NCI-H1048 (cell line): ENCODE results near the gene DACT1.
"Not testable (repeated sequence)": the region's sequence is repeated elsewhere in the genome, so short reads cannot be mapped to it uniquely, and the experiment has no call there.

Experiments
- DNase-seq: peaks from one replicate; lab custom pipeline; 2025; lab: John Stamatoyannopoulos, UW

DACT1 gene, protein sequence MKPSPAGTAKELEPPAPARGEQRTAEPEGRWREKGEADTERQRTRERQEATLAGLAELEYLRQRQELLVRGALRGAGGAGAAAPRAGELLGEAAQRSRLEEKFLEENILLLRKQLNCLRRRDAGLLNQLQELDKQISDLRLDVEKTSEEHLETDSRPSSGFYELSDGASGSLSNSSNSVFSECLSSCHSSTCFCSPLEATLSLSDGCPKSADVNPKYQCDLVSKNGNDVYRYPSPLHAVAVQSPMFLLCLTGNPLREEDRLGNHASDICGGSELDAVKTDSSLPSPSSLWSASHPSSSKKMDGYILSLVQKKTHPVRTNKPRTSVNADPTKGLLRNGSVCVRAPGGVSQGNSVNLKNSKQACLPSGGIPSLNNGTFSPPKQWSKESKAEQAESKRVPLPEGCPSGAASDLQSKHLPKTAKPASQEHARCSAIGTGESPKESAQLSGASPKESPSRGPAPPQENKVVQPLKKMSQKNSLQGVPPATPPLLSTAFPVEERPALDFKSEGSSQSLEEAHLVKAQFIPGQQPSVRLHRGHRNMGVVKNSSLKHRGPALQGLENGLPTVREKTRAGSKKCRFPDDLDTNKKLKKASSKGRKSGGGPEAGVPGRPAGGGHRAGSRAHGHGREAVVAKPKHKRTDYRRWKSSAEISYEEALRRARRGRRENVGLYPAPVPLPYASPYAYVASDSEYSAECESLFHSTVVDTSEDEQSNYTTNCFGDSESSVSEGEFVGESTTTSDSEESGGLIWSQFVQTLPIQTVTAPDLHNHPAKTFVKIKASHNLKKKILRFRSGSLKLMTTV

DNA sequence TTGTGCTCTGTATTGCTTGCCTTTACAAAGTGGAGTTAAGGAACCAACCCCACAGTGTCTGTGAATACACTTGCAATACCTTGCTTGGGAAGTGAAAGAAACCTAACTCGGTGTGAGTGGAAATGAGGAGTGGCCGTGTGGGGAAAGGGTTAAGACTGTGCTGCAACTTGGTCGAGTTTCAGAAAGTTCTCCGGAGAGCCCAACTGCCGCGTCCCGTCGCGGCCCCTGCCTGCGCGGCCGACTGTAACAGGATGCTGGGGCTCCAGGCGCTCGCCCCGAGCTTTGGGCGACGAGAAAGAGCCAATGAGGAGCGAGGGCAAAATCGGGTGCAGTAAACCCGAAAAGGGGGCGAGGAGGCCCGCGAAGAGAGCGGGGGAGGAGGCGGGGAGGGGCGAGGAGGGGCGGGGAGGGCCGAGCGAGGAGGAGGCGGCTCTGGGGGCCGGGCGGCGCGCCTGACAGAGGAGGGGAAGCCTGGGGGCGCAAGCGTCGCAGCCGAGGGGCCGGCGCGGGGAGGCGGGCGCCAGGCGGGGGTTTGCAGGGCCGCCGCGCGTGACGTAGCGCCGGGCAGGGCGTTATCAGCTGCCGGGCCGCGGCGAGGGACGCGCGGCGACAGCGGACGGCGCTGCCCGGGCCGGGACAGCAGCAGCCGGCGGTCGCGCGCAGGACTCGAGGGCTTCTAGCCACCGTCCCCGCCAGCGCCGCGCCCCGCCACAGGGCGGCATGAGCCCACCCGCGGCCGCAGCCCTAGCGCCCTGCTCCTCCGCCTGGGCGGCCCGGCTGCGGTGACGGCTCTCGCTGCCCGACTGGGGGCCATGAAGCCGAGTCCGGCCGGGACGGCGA, at the start of gene DACT1:
DACT1 (plus strand) TSS at position 572 of the 840 bp plus-strand sequence; CDS start at position 813, 241 bp downstream.
- DNase-seq: no peak

DNA sequence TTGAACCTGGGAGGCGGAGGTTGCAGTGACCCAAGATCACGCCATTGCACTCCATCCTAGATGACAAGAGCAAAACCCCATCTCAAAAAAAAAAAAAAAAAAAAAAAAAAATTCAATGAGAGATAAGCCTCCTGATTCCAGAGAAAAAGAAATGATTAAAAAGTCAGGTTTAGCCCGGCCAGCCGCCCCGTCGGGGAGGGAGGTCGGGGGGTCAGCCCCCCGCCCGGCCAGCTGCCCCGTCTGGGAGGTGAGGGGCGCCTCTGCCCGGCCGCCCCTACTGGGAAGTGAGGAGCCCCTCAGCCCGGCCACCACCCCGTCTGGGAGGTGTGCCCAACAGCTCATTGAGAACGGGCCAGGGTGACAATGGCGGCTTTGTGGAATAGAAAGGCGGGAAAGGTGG, 49.4 kb upstream of the DACT1 start:
- not testable (repeated sequence) for DNase-seq

DNA sequence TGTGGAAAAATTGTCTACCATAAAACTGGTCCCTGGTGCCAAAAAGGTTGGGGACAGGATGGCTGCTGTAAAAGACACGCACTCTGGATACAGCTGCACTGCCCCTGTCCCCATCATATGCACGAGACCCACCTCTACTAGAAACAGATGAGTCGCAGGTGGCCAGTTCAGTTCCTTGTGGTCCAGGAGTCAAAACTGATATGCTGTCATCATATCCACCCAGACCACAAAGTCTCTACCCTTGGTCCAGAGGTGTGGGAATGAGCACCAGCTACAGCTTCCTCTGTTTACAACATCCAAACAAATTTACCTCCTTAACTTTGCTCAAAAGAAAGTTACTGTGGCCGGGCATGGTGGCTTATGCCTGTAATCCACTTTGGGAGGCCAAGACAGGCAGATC, 43.8 kb upstream of the DACT1 start:
- DNase-seq: no peak

DNA sequence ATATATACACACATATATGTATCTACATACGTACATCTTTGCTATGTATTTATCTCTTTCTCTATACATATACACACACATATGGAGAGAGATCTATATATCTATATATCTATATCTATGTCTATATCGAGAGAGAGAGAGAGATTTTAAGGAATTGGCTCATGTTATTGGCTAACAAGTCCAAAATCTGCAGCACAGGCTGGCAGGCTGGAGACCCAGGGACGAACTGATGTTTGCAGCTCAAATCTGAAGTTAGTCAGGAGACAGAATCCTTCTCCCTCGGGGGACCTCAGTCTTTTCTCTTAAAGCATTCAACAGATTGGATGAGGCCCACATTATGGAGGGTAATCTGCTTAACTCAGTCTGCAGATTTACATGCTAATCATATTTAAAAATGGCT, 40.7 kb upstream of the DACT1 start:
- no peak for DNase-seq

DNA sequence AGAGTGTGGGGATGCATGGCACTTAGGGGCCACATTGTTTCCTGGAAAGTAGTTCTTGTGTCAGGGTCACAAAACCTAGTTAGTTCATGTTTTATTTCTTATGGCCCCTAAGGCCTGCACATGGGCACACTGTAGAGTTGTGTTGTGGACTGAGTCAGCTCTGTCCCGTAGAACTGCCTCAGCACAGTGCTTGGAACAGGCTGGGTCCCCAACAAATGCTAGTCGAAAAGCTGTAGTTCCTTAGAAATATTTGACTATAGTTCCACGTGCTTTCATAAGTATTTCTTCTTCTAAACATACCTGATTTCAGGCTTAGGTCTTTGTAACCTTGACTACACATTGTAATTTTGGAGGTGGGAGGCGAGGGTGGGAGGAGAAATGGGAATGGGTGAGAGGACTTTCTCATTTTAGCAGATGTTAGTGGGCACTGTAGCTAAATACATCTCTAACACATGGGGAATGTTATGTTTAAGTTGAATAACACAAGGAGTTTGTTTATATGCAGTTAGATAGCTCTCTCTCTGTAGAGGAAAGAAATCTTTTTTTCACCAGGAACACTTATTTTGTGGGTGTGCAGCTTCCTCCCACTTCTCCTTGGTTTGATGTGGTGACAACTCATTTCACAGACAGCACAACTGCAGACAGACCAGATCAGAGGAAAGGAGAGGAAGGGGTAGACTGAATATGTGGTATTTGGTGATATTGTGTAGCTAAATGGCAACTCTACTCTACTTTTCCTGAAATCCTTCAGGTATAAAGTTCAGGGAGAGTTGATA, 39.5 kb upstream of the DACT1 start:
- no peak for DNase-seq

DNA sequence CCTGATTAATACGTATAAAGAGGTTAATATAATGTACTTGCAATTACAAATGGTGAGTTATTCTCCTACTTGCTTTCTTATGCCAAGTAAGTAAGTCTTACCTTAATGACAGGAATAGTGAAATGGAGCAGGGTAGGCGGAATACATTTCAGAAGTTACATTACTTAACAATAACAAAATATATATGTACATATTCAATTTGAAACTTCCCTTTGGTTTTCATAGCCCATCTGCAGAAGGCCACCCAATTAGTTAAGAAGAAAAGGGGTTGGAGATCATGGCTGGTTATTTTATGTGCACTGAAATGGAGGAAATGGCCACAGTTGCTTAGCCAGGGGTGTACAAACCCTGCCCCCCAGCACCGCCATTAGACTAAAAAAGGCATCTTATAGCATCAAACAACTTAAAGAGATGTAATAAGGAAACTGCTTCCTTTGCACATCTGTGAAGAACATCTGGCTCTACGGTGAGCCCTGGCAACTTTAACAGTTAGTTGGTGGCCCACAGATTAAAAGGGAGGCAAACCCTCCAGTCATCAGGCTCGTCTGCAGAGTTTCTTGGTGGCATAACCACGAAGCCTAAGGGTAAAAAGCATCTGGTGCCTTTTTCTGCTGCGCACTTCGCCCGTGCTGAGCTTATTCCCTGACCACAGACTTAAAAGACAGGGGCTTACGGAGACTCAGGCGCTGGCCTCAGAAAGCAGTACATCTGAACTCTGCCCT, 38.8 kb upstream of the DACT1 start:
- no peak for DNase-seq

DNA sequence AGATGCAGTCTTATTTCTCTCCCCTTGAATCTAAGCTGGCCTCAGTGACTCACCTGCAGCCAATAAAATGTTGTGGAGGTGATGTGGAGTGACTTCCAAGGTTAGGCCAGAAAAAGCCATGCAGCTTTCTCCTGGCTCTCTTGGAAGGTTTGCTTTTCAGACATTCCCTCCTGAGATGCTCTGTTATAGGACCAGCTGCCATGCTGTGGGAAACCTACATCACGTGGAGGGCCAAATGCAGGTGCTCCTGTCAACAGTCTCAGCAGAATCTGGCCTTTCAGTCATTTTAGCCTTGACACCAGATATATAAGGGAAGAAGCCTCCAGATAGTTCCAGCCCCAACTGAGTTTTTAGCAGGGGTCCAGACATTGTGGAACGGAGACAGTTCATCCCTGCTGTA, 38.1 kb upstream of the DACT1 start:
- no peak for DNase-seq

DNA sequence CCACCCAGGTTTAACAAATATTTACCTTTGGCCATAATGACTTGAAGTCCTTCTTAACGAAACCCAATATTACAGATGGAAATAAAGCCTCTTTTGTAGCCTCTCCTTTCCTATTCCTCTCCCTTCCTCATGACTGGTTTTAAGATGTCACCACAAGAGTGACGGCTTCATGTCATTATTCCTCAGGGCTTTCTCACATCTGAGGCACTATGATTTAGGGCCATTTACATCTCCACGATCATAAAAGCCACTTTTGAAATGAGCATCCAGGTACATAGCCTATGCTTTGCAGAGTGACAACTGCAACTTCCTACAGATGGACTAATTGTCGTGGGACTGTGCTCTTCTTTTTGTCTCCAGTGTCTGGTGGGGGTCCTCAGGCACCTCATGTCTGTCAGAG, 32.3 kb upstream of the DACT1 start:
- DNase-seq: no peak

DNA sequence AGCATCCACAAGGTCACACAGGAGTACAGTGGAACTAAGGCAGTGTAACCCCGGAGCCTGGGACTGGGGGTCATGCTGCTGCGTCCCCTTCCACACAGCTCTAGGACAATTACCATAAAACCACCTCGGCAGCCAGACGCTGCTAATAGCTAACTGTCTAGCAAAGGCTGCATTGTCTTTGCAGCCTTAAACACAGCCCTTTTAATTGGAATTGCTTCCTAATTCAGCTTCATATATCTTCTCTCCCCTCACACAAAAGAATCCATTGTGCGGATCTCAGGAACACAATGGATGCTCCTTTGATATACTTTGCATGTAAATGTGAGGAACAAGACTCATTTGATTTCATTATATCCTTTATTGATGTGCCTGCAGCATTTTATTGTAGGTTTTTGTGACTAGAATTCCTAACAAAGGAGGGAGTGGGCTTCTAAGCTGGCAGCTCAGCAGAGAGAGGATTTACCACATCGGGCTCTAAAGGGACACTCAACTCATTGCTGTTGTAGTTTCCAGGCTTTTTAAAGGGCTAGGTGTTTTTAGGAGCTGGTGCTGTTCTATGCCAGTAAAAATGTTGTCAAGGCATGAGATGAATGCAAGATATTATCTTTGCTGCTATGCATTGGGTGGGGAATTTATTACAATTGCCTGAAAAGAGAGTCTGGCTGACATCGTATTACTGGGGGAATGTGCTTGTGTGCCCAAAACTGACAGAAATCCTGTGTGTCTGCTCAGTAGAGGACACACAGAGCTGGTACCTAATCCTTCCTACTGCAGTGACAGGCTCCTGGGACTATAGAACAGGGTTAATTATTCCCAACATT, 30.4 kb upstream of the DACT1 start:
- peak; percentile 77 for DNase-seq

DNA sequence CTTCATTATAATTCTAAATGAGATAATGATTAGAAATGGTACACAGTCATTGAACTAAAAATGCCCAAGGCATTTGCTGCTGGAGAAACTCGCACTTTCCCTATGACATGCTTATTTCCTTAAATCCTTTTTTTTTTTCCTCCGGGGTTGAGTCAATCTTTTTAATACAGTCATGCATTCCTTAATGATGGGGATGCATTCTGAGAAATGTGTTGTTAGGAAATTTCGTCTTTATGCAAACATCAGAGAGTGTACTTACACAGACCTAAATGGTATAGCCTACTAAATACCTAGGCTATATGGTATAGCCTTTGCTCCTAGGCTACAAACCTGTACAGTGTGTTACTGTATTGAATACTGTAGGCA, 29.8 kb upstream of the DACT1 start:
- DNase-seq: peak; percentile 43

DNA sequence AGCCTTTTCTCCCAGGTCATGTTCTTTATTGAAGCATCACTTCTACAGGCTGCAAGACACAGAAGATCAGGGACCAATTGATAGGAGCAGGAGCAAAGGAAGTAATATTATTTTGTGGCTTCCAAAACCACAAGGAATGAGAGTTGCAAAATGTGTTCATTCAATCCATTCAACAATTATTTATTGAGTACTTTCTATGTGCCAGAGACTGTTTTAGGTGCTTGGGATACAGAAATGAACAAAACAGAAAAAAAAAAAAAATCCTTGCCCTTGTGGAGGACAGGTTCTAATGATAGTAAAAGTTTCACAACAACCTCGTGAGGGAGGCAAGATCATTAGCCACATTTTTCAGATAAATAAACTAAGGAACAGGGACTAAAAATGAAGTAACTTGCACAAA, 20.1 kb upstream of the DACT1 start:
- DNase-seq: no peak

DNA sequence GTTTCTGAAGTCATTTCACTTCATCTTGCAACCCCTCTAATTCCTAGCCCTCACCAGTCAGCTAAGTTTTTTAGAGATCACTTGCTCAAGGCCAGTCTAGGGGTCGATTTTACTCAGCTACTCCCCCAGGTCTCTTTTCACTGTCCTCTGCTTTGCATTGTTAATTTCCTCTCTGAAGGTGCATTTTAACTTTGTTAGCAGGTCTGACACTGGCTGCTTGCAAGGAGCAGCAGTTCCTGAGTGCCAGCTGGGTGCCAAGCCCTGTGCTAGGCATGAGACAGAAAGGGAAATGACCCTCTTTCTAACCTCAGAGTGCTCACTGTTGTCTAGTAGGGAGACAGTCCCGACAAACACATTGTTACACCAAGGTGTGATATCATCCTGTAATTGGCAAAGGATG, 17.8 kb upstream of the DACT1 start:
- no peak for DNase-seq

DNA sequence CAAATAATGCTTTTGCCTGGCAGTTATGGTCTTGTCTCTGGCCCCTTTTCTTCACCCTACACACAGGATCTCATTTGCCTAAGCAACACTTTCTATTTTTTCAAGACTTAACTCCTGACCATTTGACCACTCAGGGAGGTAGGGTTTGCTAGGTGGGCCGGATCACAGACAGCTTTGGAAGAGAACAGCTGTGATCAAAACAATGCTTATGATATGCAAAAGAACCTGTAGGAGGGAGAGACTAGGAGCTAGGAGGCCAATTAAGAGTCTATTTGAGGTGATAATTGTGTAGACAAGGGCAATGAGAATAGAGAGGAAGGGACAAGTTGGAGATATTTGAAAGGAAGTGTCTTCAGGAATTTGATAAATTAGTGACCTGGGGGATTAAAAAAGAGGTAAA, 12.3 kb upstream of the DACT1 start:
- no peak for DNase-seq

DNA sequence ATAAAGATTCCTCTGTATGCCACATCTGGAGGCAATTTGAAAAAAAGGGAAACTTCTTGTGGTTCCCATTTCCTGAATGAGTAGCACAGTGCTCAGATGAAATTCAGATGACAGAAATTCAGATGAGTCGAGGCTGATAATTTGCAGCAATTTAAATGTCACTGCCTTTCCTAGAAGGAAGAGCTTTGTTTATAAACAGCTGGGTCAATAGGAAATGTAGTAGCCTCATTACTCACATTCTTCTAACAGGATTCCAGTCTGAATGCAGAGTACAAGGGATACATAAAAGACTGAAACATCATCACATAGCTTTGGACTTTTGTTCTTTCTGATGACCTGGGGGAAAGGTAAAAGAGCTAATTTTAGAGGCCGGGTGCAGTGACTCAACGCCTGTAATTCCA, 11.3 kb upstream of the DACT1 start:
- no peak for DNase-seq

DNA sequence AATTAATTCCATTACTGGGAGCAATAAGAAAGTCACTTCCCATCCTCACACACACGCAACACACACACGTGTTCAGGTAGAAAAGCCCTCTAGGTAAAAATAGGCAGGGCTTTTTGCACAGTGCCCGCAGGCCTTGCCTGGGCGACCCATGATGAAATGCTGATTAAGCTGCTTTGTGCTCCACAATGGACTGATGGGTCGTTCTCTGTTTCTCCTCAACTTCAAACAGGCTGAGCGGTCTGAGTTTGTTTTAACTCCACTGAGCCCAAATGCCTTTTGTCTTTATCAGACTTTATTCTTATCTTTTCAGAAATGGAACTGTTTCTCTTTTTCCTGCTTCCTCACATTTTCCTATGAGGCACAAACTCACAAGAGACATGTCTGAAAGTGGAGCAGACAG, 9.4 kb upstream of the DACT1 start:
- no peak for DNase-seq

DNA sequence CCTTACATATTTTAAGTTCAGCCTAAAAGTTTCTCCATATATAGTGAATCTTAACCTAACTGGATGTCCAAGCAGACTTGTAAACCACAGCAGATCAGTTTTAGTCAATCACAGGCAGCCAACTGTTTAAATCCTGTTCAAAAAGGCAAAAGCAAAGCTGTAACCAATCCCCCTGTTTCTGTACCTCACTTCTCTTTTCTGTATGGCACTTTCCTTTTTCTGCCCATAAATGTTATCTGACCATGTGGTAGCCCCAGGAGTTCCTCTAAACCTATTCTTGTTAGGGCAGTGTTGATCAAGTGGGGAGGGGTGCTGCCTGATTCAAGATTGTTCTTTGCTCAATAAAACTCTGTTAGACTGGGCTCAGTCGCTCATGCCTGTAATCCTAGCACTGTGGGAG, 8.5 kb upstream of the DACT1 start:
- DNase-seq: no peak

DNA sequence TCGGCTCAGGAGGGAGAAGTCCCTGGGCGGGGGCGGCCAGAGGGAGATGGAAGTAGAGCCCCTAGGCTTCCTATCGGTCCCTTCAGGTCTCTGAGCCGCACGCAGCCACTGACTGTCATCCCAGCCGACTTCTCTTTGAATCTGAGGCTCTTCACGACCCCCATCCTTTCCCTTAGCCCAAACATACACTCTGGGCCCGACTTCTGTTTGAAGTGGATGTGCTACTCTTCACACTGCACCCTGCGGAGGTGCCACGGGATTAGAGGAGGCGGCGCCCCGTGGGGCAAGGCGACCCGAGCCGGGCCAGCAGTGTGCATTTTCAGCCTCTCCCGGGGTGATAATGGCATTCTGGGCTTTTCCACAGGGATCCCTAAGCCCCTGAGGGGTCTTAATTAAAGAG, 6.0 kb upstream of the DACT1 start:
- DNase-seq: no peak

DNA sequence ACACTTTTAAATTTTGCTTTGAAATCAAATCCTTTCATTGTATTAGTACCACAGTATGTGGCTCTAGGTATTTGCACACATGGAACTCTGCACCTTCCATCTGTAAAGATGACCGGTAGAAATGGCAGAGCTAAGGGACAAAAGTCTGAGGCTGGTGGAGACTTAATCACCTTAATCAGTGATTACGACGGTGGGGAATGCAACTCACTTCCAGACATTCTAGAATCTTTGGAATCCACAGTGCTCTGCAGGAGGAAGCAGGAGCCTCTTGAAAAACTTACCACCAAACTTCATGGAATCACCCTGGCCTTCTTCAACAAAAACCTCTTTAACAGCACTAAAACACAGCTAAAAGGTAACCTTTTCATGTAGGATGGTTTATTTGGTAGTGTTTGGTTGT, 3.9 kb upstream of the DACT1 start:
- no peak for DNase-seq

DNA sequence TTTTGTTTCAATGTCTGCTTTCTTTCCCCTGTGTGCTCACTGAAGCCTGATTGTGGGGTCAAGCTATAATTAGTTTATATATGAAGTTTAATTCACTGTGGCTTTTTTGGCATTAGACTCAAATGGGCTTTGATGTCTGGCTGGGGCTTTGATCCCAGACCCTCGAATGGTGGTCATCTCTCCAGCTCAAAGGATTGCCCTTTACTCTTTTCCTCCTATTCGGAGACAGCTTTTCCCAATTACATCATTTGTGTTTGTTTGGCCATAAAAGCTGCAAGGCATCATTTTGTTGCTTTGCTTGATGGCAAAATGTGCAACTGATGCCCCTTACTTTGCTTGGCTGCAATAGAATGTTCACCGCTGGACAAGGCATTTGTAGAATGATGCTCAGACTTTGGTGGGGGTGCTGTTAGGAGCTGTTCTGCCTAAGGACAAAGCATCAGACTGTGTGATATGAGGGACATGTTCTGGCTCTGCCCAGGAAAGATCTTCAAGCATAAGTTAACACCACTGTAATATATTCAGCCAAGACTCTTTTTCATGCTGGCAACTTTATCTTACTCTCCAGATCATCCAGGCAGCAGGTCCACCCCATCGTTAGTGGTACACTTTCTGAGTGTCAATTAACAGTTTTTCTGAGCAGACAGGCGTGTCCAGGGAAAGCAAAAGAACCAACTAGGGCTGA, 3.2 kb upstream of the DACT1 start:
- DNase-seq: no peak
